Stomach smooth muscle (tissue), 2 donors: ENCODE results near the gene ARVCF.

Source experiments
- H3K27ac ChIP-seq: one replicate; pipeline ENCODE4 v1.7.0; 2013; ENCODE audit warnings: mild to moderate bottlenecking, low read length, inconsistent platforms
- H3K27me3 ChIP-seq, 2 donors: one replicate each; pipeline ENCODE4 v1.7.0; 2013; ENCODE audit warnings: low read length in 2 of 2; ENCODE audit not compliant: insufficient read depth in 2 of 2, control insufficient read depth in 1 of 2
- H3K36me3 ChIP-seq, 2 donors: one replicate each; pipeline ENCODE4 v1.7.0; 2013; ENCODE audit warnings: low read length in 2 of 2; ENCODE audit not compliant: control insufficient read depth in 2 of 2, insufficient read depth in 2 of 2
- H3K4me1 ChIP-seq: one replicate; pipeline ENCODE4 v1.7.0; 2013; ENCODE audit warnings: low read length; ENCODE audit not compliant: control insufficient read depth, insufficient read depth
- H3K4me3 ChIP-seq, 2 donors: one replicate each; pipeline ENCODE4 v1.7.0; 2013; ENCODE audit warnings: low read length in 2 of 2
- H3K9ac ChIP-seq, 2 donors: one replicate each; pipeline ENCODE4 v1.7.0; 2013; ENCODE audit warnings: low read length in 2 of 2, mild to moderate bottlenecking in 1 of 2
- H3K9me3 ChIP-seq, 2 donors: one replicate each; pipeline ENCODE4 v1.7.0; 2013; ENCODE audit warnings: low read length in 2 of 2; ENCODE audit not compliant: control insufficient read depth in 2 of 2
- donor health status: healthy.
- donor health status: Pancreatic carcinoma.

Gene ARVCF

DNA sequence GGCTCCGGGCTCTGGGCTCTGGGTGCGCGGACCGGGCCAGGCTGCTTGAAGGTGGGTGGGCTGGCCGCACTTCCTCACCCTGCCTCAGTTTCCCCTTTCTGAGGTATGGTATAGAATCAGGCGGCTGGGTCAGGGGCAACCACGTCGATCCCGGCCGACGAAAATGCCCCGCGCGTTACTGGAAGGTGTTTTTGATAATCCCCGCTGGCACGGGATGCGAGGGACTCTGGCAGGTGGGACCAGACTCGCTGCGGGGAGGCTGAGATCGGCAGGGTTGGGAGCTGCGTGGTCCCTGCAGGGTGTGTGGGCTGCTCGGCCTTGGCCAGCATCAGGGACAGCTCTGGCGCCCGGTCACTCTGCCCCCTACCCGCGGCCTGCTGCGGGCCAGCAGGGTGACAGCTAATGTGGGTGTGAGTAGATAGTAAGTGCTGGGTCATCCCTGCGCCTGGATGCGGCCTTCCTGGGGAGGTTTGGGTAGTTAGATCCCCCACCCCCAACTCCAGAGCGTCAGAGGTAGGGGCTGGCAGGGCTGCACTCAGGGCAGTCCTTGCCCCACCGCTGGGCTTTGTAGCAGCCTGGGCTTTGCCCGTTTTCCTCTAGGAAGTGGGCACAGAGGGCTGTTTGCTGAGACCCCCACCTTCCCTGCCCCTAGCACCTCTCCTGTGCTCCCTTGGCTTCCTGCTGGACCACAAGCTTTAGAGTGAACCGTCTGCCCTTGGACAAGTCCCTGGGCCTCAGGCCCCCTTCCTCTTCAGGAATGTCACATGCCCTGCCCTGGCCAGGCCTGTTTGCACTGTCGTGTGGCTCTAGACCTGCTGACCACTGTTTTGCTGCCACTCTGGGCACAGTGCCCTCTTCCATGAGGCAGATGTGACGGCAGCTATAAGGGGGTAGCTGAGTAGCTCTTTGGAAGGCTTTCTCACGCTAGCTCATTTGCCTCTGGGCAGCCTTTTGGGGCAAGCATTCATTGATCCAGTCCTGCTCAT lies 4.9 kb upstream of the ARVCF start:
- peak overlapping the region; percentile 76 to 90 for H3K9ac ChIP-seq
- peaks cover 32% of the 10 kb centered on the region for H3K4me1 ChIP-seq
- peaks cover 0 to 2% of the 10 kb centered on the region in 2 donors for H3K36me3 ChIP-seq
- H3K27me3 ChIP-seq, result no peaks in the 10 kb centered on the region
- no peaks in the 10 kb centered on the region for H3K9me3 ChIP-seq
- H3K27ac ChIP-seq, result peak overlapping the region; percentile 46
- peak overlapping the region; percentile 92 to 97 for H3K4me3 ChIP-seq

DNA sequence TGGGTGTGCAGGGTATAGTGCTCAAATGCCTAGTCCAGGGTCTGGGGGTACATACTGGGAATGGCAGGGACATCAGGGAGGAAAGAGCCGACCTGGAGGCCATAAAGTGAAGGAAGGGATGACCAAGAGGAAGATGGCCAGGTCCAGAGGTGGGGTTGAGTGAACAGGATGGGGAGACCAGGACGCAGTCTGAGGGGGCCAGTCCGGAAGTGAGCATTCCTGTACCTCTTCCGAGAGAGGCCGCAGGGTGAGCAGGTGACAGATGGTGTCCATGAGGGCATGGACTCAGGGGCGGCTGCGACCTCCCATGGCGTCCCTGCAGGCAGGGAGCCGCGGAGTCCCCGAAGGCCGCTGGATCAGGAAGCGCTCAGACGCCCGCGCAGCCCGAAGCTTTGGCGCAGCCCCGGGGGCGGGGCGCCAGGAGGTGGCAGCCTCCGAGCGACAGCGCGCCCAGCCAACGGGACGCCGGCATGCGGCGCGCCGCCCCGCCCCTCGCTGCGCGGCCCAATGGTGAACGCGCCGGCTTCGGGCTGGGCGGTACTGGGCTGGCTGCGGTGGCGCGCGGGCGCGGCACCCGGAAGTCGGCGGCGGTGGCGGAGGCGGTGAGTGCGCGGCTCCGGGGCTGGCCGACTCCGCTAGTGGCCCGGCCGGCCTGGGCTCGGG lies 4.0 kb upstream of the ARVCF start, which contains the start of gene TANGO2:
Gene TANGO2 (plus strand): TSS at position 578 of the 663 bp plus-strand sequence. CDS start 15,689 bp downstream, outside the sequence.
- Histone ChIP-seq H3K9ac (peak within 1 kb of the TSS; percentile 81 to 90), H3K4me3 (peak within 1 kb of the TSS; percentile 92 to 97), H3K4me1 (peaks cover 40% of the 10 kb centered on the region), H3K27ac (peak within 1 kb of the TSS; percentile 46), H3K9me3 (no peaks in the 10 kb centered on the region), H3K27me3 (no peaks in the 10 kb centered on the region), H3K36me3 (peaks cover 0 to 2% of the 10 kb centered on the region in 2 donors)

DNA sequence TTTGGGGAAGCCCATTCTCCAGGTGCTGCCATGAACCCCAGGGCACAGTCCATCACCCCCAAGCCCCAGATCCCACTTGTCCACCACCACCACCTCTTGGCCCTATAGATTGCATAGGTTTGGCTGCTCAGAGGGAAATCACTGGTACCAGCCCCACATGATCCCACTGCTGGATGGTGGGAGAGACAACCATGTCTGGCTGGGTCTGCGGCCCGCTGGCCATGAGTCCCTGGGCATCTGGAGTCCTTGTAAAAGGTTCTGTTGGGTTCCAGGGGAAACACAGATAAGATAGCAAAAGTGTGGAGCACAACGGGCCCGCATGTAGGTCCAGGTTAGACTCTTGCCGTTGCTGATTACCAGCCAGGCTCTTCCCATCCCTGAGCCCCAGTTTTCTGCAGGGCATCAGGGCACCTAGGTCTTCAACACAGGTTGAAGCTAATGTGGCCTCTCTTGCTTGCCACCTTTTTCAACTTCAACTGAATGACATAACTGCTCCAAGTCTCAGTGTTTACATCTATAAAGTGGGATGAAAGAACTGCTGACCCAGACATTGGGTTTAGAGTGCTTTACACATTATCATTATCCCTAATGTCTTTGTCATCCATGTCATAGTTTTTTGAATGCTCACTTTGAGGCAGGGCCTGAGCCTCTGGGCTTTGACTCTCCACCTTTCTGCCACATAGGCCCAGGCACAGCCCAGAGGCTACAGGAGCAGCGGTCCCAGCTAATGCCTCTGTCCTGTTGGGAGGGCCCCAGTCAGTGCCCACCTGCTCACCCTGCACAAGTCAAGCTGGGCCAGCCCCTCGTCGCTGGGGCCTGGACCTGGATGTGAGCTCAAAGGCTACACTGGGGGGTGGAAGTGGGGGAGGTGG lies 3.3 kb upstream of the ARVCF start:
- no peaks in the 10 kb centered on the region for H3K27me3 ChIP-seq
- peak overlapping the region in 1 of 2 donors; percentile 81 for H3K9ac ChIP-seq
- peaks cover 44% of the 10 kb centered on the region for H3K4me1 ChIP-seq
- H3K36me3 ChIP-seq, result peaks cover 0 to 2% of the 10 kb centered on the region in 2 donors
- H3K4me3 ChIP-seq, result peak overlapping the region; percentile 78 to 97
- H3K9me3 ChIP-seq, result no peaks in the 10 kb centered on the region
- no peak overlapping the region for H3K27ac ChIP-seq

DNA sequence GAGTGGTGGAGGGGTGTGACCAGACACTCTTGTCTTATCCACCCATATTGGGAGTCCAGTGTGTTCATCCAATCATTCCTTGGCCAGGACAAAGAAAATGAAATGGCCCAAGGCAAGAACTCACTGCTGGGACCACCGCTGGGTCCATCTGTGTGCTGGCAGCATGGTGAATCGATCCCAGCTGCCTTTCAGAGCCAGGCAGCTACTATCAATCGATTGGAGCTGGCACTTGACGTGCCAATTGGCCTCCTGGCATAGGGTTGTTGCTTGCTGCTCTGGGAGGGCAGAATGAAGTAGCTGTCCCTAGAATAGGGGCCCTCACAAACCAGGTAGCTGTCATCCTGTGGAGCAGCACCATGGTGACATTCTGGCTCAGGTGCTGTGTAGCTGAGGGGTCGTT lies 1.4 kb upstream of the ARVCF start:
- H3K4me1 ChIP-seq, result peaks cover 50% of the 10 kb centered on the region
- H3K36me3 ChIP-seq, result no peaks in the 10 kb centered on the region
- no peak overlapping the region for H3K4me3 ChIP-seq
- H3K9me3 ChIP-seq, result no peaks in the 10 kb centered on the region
- no peak overlapping the region for H3K9ac ChIP-seq
- H3K27me3 ChIP-seq, result no peaks in the 10 kb centered on the region
- H3K27ac ChIP-seq, result no peak overlapping the region

DNA sequence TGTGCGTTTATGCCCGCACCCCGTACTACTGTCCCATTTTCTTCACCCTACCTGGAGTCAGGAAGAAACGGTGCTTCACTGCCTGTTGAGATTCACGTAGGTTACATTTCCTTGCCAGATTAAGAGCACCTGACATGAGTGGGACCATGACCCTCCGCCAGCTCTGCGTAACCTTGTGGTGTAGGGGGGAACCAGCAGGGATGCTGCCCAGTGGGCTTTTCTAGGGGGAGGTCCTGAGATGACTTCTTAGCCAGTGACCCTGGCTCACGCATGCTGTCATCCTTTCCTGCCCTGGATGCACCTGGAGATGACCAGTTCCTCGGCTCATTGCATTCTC lies 967 bp upstream of the ARVCF start:
- H3K27ac ChIP-seq, result no peak overlapping the region
- no peaks in the 10 kb centered on the region for H3K36me3 ChIP-seq
- peak overlapping the region in 1 of 2 donors; percentile 72 for H3K9ac ChIP-seq
- no peaks in the 10 kb centered on the region for H3K9me3 ChIP-seq
- H3K27me3 ChIP-seq, result no peaks in the 10 kb centered on the region
- H3K4me1 ChIP-seq, result peaks cover 49% of the 10 kb centered on the region
- H3K4me3 ChIP-seq, result peak overlapping the region in 1 of 2 donors; percentile 85

DNA sequence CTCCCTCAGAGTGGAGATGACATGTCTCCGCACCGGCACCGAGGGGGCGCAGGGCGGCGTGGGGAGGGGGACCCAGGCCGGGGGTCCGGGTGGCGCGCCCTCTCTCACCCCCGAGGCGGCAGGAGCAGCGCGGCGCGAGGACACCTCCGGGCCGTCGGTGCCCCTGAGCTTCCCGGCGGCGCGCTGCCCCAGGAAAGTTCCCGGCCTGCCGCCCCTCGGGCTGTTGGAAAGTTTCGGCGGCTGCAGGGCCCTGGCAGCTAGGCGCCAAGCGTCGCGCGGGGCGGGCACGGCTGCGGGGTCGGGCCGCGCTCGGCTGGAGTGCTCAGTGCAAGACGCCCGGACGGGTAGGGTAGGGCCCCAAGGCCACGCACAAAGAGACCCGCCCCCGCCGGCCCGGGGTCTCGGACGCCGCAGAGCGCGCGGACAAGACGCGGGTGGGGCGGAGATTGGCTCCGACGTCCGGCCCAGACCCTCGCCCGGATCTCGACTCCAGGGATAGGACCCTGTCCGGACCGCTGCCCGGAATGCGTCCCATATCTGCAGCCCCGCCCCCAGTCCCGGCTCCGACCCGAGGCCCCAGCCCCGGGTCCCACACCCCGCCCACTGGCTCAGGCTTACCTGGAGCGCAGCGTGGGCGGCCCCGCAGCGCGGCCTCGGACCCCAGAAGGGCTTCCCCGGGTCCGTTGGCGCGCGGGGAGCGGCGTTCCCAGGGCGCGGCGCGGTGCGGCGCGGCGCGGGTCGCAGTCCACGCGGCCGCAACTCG lies 471 bp downstream of the ARVCF start:
- Histone ChIP-seq H3K27me3 (no peaks in the 10 kb centered on the region), H3K27ac (no peak overlapping the region), H3K36me3 (no peaks in the 10 kb centered on the region), H3K4me1 (peaks cover 36% of the 10 kb centered on the region), H3K4me3 (peak overlapping the region; percentile 50 to 85), H3K9me3 (no peaks in the 10 kb centered on the region), H3K9ac (peak overlapping the region in 1 of 2 donors; percentile 39)

DNA sequence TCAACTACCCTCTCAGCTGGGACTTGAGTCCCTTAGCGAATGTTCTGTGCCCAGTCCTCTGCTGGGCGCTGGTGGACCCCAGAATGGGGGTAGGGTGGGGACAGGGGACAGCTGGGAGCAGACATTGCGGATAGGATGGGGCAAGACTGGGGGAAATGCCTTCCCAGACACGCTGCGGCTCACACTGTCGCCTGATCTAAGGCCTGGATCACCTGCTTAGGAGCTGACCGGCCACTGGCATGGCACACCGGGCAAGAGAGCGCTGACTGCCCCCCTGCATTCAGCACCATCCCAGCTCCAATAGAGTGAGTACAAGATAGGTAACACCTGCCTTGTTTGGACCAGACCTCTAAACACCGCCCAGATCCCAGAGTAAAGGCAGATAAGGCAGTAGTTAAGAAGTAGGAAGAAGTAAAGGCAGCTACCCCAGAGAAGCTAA lies 1.4 kb downstream of the ARVCF start:
- Histone ChIP-seq H3K4me3 (no peak overlapping the region), H3K36me3 (no peaks in the 10 kb centered on the region), H3K9me3 (no peaks in the 10 kb centered on the region), H3K27ac (no peak overlapping the region), H3K27me3 (no peaks in the 10 kb centered on the region), H3K9ac (no peak overlapping the region), H3K4me1 (peaks cover 29% of the 10 kb centered on the region)

DNA sequence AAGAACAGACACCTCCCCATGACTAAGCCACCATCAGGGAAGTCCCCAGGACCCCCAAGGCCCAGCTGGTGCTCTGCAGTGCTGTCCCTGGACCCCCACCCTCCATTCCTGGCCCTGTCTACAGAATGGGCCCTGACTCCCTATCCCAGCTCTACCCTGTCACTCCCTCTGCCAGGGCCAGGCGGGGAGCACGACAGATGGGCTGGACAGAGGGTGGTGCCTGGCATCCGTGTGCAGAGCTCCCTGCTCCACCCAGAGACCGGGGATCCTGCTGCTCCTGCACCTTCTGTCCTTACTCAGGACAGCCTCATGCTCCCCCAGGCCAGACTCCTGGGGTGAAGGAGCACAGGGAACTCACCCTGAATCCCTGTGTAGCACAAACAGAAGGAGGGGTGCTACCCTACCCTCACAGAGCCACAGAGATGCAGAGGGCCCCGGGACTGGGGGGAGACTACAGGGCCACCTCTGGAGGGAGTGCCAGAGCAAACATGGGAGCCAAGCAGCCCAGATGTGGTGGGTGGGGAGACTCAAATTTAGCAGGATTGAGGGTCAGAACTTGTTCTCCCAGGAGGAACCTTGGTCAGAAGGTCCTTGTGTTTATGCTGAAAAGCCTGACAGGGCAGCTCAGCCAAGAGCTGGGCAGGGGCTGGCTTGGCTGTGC lies 2.0 kb downstream of the ARVCF start:
- no peaks in the 10 kb centered on the region for H3K9me3 ChIP-seq
- no peaks in the 10 kb centered on the region for H3K27me3 ChIP-seq
- peaks cover 27% of the 10 kb centered on the region for H3K4me1 ChIP-seq
- H3K9ac ChIP-seq, result no peak overlapping the region
- no peak overlapping the region for H3K27ac ChIP-seq
- H3K36me3 ChIP-seq, result no peaks in the 10 kb centered on the region
- no peak overlapping the region for H3K4me3 ChIP-seq

DNA sequence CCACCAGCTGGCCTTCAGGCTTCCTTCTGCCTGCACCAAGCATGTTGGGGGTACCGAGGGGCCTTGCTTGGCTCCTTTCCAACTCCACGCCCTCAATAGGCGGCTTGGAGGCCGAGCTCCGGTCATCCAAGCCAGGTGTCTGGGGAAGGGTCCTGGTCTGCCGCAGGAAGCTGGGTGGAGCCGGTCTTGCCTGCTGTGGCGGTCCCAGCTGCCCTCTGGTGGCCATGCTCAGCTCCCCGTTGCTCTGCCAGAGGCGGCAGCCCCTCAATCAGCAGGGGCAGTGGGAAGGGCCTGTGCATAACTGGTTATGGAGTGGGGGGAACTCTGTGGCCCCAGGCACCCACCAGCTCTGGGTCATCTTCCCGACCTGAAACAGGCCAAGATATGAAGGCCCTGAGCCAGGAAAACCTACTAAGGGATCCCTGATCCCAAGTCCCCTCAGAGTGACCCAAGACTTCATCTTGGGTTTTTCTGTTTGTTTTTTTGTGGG lies 3.2 kb downstream of the ARVCF start:
- Histone ChIP-seq H3K36me3 (no peaks in the 10 kb centered on the region), H3K9ac (peak overlapping the region in 1 of 2 donors; percentile 13), H3K27me3 (no peaks in the 10 kb centered on the region), H3K27ac (no peak overlapping the region), H3K4me3 (no peak overlapping the region), H3K9me3 (no peaks in the 10 kb centered on the region), H3K4me1 (peaks cover 27% of the 10 kb centered on the region)
